Panc1 (cell line): ENCODE results near the gene FBXL14. TPM values are rescaled to one million over a fixed set of nuclear protein-coding genes. Genes with fewer than 3 reads are reported as not detected.

Experiments
- ATAC-seq: fragments of 200-7000 bp; cut with Tn5 transposase; 2 replicates; pipeline ENCODE4 v1.9.1; 2020; ENCODE audit warnings: mild to moderate bottlenecking, moderate library complexity
- BruUV-seq: library from RNA; stranded (reverse); fragments of 400-500 nt; replicated peaks from 2 replicates; lab custom pipeline; 2021; lab: Mats Ljungman, UMichigan
- CTCF ChIA-PET: fragments of 300-600 bp; sonication (Branson Sonifier 250); formaldehyde crosslinking; loops from one replicate; lab custom pipeline; 2022; ENCODE audit warnings: antibody characterized with exemption; lab: Charles Lee
- POLR2A ChIA-PET: fragments of 300-600 bp; sonication (Branson Sonifier 250); formaldehyde crosslinking; loops from one replicate; lab custom pipeline; 2022; ENCODE audit warnings: antibody characterized with exemption; lab: Charles Lee
- DNase-seq: peaks from one replicate; pipeline ENCODE4 v3.0.0-alpha.2; 2010; ENCODE audit warnings: low read depth, low spot score
- H3K27ac ChIP-seq: 2 replicates; pipeline ENCODE4 v1.5.1; 2011; ENCODE audit warnings: mild to moderate bottlenecking, low read length, inconsistent platforms
- H3K27me3 ChIP-seq: fragments of 200-500 bp; sonication (Bioruptor generic); 2 replicates; pipeline ENCODE4 v1.6.0; 2014; ENCODE audit warnings: low read length, inconsistent platforms; ENCODE audit not compliant: control insufficient read depth, insufficient read depth
- H3K36me3 ChIP-seq: fragments of 200-500 bp; sonication (Bioruptor generic); 2 replicates; pipeline ENCODE4 v1.5.1; 2014; ENCODE audit warnings: inconsistent platforms, mild to moderate bottlenecking, low read length, moderate library complexity; ENCODE audit not compliant: control insufficient read depth, insufficient read depth
- H3K4me1 ChIP-seq: 2 replicates; pipeline ENCODE4 v1.5.1; 2011; ENCODE audit warnings: inconsistent platforms, mild to moderate bottlenecking, low read length, moderate library complexity; ENCODE audit not compliant: control insufficient read depth, insufficient read depth
- H3K4me3 ChIP-seq, 2 experiments: 2 replicates each; pipeline ENCODE4 v1.5.1; 2011 to 2012; ENCODE audit warnings: low read depth in 2 of 2, low read length in 2 of 2, mild to moderate bottlenecking in 2 of 2, inconsistent platforms in 1 of 2, moderate library complexity in 1 of 2
- H3K9me3 ChIP-seq: fragments of 200-500 bp; sonication (Bioruptor generic); 2 replicates; pipeline ENCODE4 v1.5.1; 2014; ENCODE audit warnings: low read depth, mild to moderate bottlenecking, inconsistent platforms, low read length, moderate library complexity; ENCODE audit not compliant: control insufficient read depth, insufficient read depth
- CTCF ChIP-seq: fragments of 450-650 bp; IDR thresholded peaks from 2 replicates; pipeline ENCODE4 v1.5.1; 2017; ENCODE audit warnings: mild to moderate bottlenecking
- POLR2AphosphoS5 ChIP-seq: IDR thresholded peaks from 2 replicates; pipeline ENCODE4 v1.6.1; 2012; ENCODE audit warnings: mild to moderate bottlenecking, low read depth, low read length, moderate library complexity
- REST ChIP-seq, 2 experiments: IDR thresholded peaks; 2 replicates each; pipeline ENCODE4 v1.6.1; 2011 to 2012; ENCODE audit warnings: low read depth in 2 of 2, control low read depth in 1 of 2, low read length in 1 of 2, mild to moderate bottlenecking in 1 of 2, moderate library complexity in 1 of 2; ENCODE audit not compliant: insufficient read depth in 1 of 2
- SIN3A ChIP-seq: IDR thresholded peaks from 2 replicates; pipeline ENCODE4 v1.6.1; 2012; ENCODE audit warnings: low read depth, mild to moderate bottlenecking, low read length, moderate library complexity, borderline replicate concordance; ENCODE audit not compliant: insufficient read depth
- TCF7L2 ChIP-seq: IDR thresholded peaks from 2 replicates; pipeline ENCODE4 v1.6.1; 2011; ENCODE audit warnings: mild to moderate bottlenecking, low read depth, low read length, inconsistent platforms
- in situ Hi-C: cut with HindIII; loops from 2 replicates; pipeline ENCODE4 v1.10.0; 2016; ENCODE audit warnings: low sequenced_read_pairs, low pct_unique_long_range_greater_than_20kb
- intact Hi-C: fragments of 100-400 bp; cut with micrococcal nuclease; formaldehyde crosslinking; loops from one replicate; pipeline ENCODE4 v1.10.0; 2022; ENCODE audit not compliant: unreplicated experiment
- total RNA-seq: library from RNA; stranded (reverse); gene quantifications from one replicate; pipeline ENCODE4 v1.2.1, GENCODE V29; 2021; ENCODE audit not compliant: unreplicated experiment

The FBXL14 gene
- total RNA-seq, 1 experiment from 2014 or later: 15.1 TPM

- Histone ChIP-seq H3K4me3 (no peak overlapping the region), H3K27ac (peak overlapping the region; percentile 70), H3K4me1 (peaks cover 51% of the 10 kb centered on the region), H3K9me3 (no peaks in the 10 kb centered on the region), H3K36me3 (no peaks in the 10 kb centered on the region), H3K27me3 (no peaks in the 10 kb centered on the region)
- TF ChIP-seq POLR2AphosphoS5 (no peak), SIN3A (no peak)
- intact Hi-C loops: no loop called here
- CTCF ChIA-PET: no interaction called here
- DNase-seq (no peak), ATAC-seq (no peak)
- in situ Hi-C loops: no loop called here
- no TSS peak for BruUV-seq
- POLR2A ChIA-PET: no interaction called here
These were observed 6.3 kb downstream of the FBXL14 start for GRCh38 chr12:1587927-1588574.

GRCh38 chr12:1584326-1584725 lies 10.1 kb downstream of the FBXL14 start:
- Histone ChIP-seq H3K27me3 (no peaks in the 10 kb centered on the region), H3K36me3 (no peaks in the 10 kb centered on the region), H3K27ac (no peak overlapping the region), H3K9me3 (no peaks in the 10 kb centered on the region), H3K4me3 (no peak overlapping the region), H3K4me1 (peaks cover 54% of the 10 kb centered on the region)
- no TSS peak for BruUV-seq
- ChIA-PET CTCF (interaction anchor here (0.6 to 2.1 kb wide), 2 partner anchors 466 to 650 kb away, joined by 3 to 31 read pairs; no protein-coding TSS in a partner anchor), POLR2A (no interaction called here)
- TF ChIP-seq CTCF (no peak), POLR2AphosphoS5 (no peak), SIN3A (no peak), TCF7L2 (no peak), REST (IDR thresholded peaks at IDR 0.05; ENCODE audit: insufficient read depth in 1 of 2, low read depth in 2 of 2, low read length in 1 of 2) (no peak)
- no peak for DNase-seq
- in situ Hi-C loops: no loop called here
- no peak for ATAC-seq
- intact Hi-C loops: loop anchor here (5.0 kb wide), 1 partner anchor 467 kb away; no protein-coding TSS in a partner anchor
